ENCODE results near the gene MALT1.

The MALT1 gene

DNA sequence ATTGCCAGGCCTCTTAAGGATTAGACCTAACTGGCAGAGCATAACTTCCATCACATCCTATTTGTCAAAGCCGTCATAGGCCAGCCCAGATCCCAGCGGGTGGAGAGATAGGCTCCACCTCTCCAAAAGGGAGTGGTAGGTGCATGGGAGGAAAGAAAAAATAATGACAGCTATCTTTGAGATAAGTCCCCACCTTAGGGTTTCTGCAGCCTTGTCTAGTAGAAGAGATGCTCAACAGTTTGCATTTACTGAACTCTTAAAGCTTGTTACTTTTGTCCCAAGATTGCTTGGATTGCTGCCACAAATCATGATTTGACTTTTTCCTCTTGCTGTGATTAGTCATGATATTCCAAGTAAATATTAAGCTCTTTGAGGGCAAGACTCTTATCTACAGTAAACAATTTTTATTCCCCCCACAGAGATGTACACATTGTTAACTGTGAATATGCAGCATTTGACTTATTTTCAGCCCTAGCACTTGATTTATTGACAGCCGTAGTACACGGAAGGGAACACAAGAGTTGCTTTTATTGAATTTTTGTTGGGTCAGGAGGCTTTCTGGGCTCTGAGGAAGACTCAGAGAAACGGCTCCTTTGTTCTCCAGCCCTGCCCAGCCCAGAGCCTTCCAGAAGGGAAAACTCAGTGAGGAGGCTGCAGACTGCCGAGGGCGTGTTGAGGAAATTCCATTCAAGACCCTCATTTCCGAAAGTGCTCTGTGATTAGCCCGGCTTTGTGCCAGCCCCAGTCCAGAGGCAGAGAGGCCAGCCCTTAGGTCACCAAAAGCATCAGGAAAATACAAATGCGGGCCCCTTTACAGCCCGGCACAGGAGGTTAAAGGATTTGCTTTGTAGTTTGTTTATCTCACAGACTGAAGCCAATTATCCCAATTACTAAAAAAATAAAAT lies 118.0 kb downstream of the MALT1 start:
- FAIRE-seq, result no peak
- no peak for DNase-seq (ENCODE audit: insufficient read length, low spot score)
- no peak for TF ChIP-seq POLR2A (IDR thresholded peaks at IDR 0.05; ENCODE audit: low read depth, low read length)

DNA sequence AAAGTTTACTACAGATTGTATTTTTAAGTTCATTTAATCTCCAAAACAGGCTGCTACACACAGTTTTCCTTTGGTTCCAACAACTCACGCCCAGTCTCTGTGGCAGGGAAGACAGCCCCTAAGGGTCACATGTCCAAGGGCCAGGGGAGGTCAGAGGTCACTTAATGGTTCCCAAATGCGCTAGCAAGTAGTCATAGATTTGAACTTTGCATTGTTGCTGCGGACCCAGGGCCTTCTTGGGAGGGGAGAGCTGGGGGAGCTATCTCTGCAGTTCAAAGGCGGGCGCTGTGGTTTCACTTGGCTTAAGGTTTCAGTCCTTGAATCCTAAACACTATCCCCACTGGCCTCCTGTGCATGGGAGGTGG lies 118.6 kb downstream of the MALT1 start:
- no peak for TF ChIP-seq POLR2A (IDR thresholded peaks at IDR 0.05; ENCODE audit: low read depth, low read length)
- no peak for FAIRE-seq
- DNase-seq (ENCODE audit: insufficient read length, low spot score), result no peak

DNA sequence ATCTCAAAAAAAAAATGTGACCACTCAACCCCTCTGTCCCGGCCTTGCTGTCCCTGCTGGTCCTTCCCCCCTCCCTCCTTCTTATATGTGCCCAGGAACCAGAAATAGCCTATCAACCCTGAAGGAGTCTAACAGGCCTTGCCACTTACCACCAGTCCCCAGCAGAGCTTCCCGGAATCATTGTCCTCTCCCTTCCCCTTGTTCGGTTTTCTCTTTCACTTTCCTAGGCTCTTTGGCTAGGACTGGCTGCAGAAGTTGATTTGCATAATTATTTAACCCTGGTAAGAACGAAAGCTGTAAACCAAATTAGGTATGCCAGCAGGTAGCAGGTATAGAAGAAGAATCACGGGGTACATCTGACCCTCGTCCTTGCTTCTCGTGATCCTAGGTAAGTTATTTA lies 120.8 kb downstream of the MALT1 start:
- DNase-seq (ENCODE audit: insufficient read length, low spot score), result no peak
- FAIRE-seq, result no peak
- no peak for TF ChIP-seq POLR2A (IDR thresholded peaks at IDR 0.05; ENCODE audit: low read depth, low read length)

GRCh38 chr18:58793361-58793760 lies 122.1 kb downstream of the MALT1 start:
- no peak for FAIRE-seq
- TF ChIP-seq POLR2A (IDR thresholded peaks at IDR 0.05; ENCODE audit: low read depth, low read length), result no peak
- DNase-seq (ENCODE audit: insufficient read length, low spot score), result peak; percentile 28

GRCh38 chr18:58796220-58796619 lies 125.0 kb downstream of the MALT1 start:
- no peak for TF ChIP-seq POLR2A (IDR thresholded peaks at IDR 0.05; ENCODE audit: low read depth, low read length)
- DNase-seq (ENCODE audit: insufficient read length, low spot score) (no peak), FAIRE-seq (no peak)

- DNase-seq (ENCODE audit: insufficient read length, low spot score) (no peak), FAIRE-seq (no peak)
- TF ChIP-seq POLR2A (IDR thresholded peaks at IDR 0.05; ENCODE audit: low read depth, low read length), result no peak
These were observed 129.3 kb downstream of the MALT1 start for GRCh38 chr18:58800582-58800981.

GRCh38 chr18:58802959-58803358 lies 131.7 kb downstream of the MALT1 start:
- DNase-seq (ENCODE audit: insufficient read length, low spot score), result no peak
- no peak for FAIRE-seq

DNA sequence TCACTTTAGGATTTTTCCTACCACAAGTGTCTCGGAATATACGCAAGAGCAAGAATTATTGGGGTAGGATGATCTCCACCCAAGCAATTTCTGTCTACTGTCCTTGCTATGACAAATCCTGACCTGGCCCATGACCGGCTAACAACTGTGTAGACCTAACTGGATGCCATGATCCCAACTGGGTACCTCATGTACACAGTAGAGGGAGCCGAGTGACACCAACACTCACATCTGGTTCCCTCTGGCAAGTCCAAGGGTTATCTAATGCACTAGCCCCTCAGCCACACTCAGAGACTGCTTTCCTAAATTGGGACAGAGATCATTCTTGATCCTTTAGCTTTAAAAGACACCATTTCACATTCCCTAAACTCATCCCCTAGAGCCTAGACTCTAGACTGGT lies 132.7 kb downstream of the MALT1 start:
- no peak for FAIRE-seq

More at GRCh38 chr18:58802959-58803358, 131.7 kb downstream of the MALT1 start:
- no peak for TF ChIP-seq POLR2A (IDR thresholded peaks at IDR 0.05; ENCODE audit: low read depth, low read length)

More for the DNA sequence above, 132.7 kb downstream of the MALT1 start:
- DNase-seq (ENCODE audit: insufficient read length, low spot score), result no peak
- no peak for TF ChIP-seq POLR2A (IDR thresholded peaks at IDR 0.05; ENCODE audit: low read depth, low read length)
